K562 (cell line): ENCODE measurements around the gene MYADML2. TPM values are rescaled to one million over a fixed set of nuclear protein-coding genes. Genes with fewer than 3 reads are reported as not detected.

Source experiments
- ATAC-seq: fragments of 200-7000 bp; cut with Tn5 transposase; 3 replicates; pipeline ENCODE4 v1.9.1; 2020; ENCODE audit warnings: moderate library complexity
- BruUV-seq: library from RNA; stranded (reverse); fragments of 400-500 nt; replicated peaks from 2 replicates; lab custom pipeline; 2021; lab: Mats Ljungman, UMichigan
- CTCF ChIA-PET: fragments of 300-600 bp; formaldehyde crosslinking; extraction: SDS; loops from one replicate; lab custom pipeline; 2021; ENCODE audit warnings: low intra/inter-chr PET ratio; lab: Yijun Ruan, JAX
- POLR2A ChIA-PET: fragments of 300-600, 350-650 bp; sonication (Branson Sonifier 250); formaldehyde crosslinking; extraction: SDS; loops from one replicate; lab custom pipeline; 2021; ENCODE audit warnings: antibody characterized with exemption, inconsistent platforms; lab: Yijun Ruan, JAX
- DNase-seq, 4 experiments: peaks; one replicate each; pipeline versions ENCODE4 v3.0.0 to v3.0.0-alpha.2; 2011 to 2018; ENCODE audit warnings: low spot score in 3 of 4, mixed read lengths in 3 of 4; ENCODE audit errors: extremely low read depth in 1 of 4
- FAIRE-seq: peaks from 2 replicates; lab custom pipeline; 2011; peaks lifted over from hg19 to GRCh38; lab: Jason Lieb, UNC
- H2AFZ ChIP-seq: 2 replicates; pipeline ENCODE4 v1.6.0; 2011; ENCODE audit warnings: low read depth, low read length, control low read depth, inconsistent platforms
- H3K27ac ChIP-seq: fragments of 200-600 bp; 3 replicates; pipeline ENCODE4 v1.8.0; 2011; ENCODE audit warnings: low read depth, mild to moderate bottlenecking, control low read depth, inconsistent platforms, low read length, moderate library complexity, mixed read lengths; ENCODE audit errors: extremely low read depth
- H3K27me3 ChIP-seq, 2 experiments: fragments of 300-600 bp in 1 of 2; 2 replicates in 1 of 2; 3 replicates in 1 of 2; pipeline versions ENCODE4 v1.6.0 to v1.8.0; 2011; ENCODE audit warnings: inconsistent platforms in 2 of 2, low read length in 2 of 2, mild to moderate bottlenecking in 1 of 2, mixed read lengths in 1 of 2, moderate library complexity in 1 of 2; ENCODE audit not compliant: control insufficient read depth in 2 of 2, insufficient read depth in 2 of 2
- H3K36me3 ChIP-seq: fragments of 300-600 bp; 3 replicates; pipeline ENCODE4 v1.8.0; 2011; ENCODE audit warnings: mild to moderate bottlenecking, low read length, inconsistent platforms; ENCODE audit not compliant: control insufficient read depth, insufficient read depth
- H3K4me1 ChIP-seq, 2 experiments: fragments of 200-600 bp in 1 of 2; replicated peaks in 1 of 2; 2 replicates in 1 of 2; 3 replicates in 1 of 2; pipeline versions ENCODE4 v1.5.1 to v1.8.0; 2011; ENCODE audit warnings: inconsistent platforms in 2 of 2, low read length in 2 of 2, mild to moderate bottlenecking in 1 of 2, mixed read lengths in 1 of 2, moderate library complexity in 1 of 2; ENCODE audit not compliant: control insufficient read depth in 2 of 2, insufficient read depth in 2 of 2
- H3K4me2 ChIP-seq: 2 replicates; pipeline ENCODE4 v1.6.1; 2011; ENCODE audit warnings: low read length, control low read depth, inconsistent platforms, mixed read lengths; ENCODE audit not compliant: insufficient read depth
- H3K4me3 ChIP-seq: fragments of 200-600 bp; sonication (generic), shearing (Covaris generic); 2 replicates; pipeline ENCODE4 v1.5.1; 2016; ENCODE audit warnings: control low read depth, inconsistent platforms
- H3K79me2 ChIP-seq: fragments of 200-600 bp; 3 replicates; pipeline ENCODE4 v1.8.0; 2011; ENCODE audit warnings: low read length, inconsistent platforms; ENCODE audit not compliant: control insufficient read depth, insufficient read depth
- H3K9ac ChIP-seq, 2 experiments: 2 replicates each; pipeline versions ENCODE4 v1.6.0 to v1.6.1; 2011; ENCODE audit warnings: low read depth in 2 of 2, low read length in 2 of 2, control low read depth in 1 of 2, inconsistent platforms in 1 of 2, mild to moderate bottlenecking in 1 of 2, mixed read lengths in 1 of 2; ENCODE audit not compliant: insufficient read depth in 1 of 2
- H3K9me1 ChIP-seq: one replicate; pipeline ENCODE4 v1.6.0; 2011; ENCODE audit warnings: inconsistent platforms, mild to moderate bottlenecking, low read length, moderate library complexity; ENCODE audit not compliant: control insufficient read depth, insufficient read depth
- H3K9me3 ChIP-seq: replicated peaks from 2 replicates; pipeline ENCODE4 v1.5.1; 2011; ENCODE audit warnings: low read depth, low read length, inconsistent platforms; ENCODE audit not compliant: control insufficient read depth, insufficient read depth
- H4K20me1 ChIP-seq: replicated peaks from 2 replicates; pipeline ENCODE4 v1.6.1; 2011; ENCODE audit warnings: low read length, inconsistent platforms, mixed read lengths; ENCODE audit not compliant: control insufficient read depth, insufficient read depth
- ARID1B ChIP-seq: fragments of 450-650 bp; IDR thresholded peaks from 2 replicates; pipeline ENCODE4 v1.6.1; 2016; ENCODE audit warnings: antibody characterized with exemption, mild to moderate bottlenecking, inconsistent platforms
- ATF3 ChIP-seq, 2 experiments: fragments of 450-650 bp in 1 of 2; sonication (generic) in 1 of 2; formaldehyde crosslinking in 1 of 2; IDR thresholded peaks in 1 of 2; conservative IDR thresholded peaks in 1 of 2; 2 replicates each; pipeline versions ENCODE4 v1.6.1 to v1.8.1; 2016 to 2023; ENCODE audit warnings: mild to moderate bottlenecking in 2 of 2, moderate library complexity in 2 of 2, inconsistent platforms in 1 of 2, missing genetic modification reagents in 1 of 2
- CCAR2 ChIP-seq: fragments of 200-400 bp; formaldehyde crosslinking; IDR thresholded peaks from 2 replicates; pipeline ENCODE4 v1.6.1; 2017; ENCODE audit warnings: mild to moderate bottlenecking, low read depth, low read length
- FOSL1 ChIP-seq: fragments of 200-800 bp; sonication (Bioruptor generic); conservative IDR thresholded peaks from 2 replicates; pipeline ENCODE4 v1.6.1; 2016; ENCODE audit warnings: missing genetic modification characterization, missing compliant biosample characterization
- JUND ChIP-seq, 2 experiments: IDR thresholded peaks; 2 replicates in 1 of 2; 3 replicates in 1 of 2; pipeline ENCODE4 v1.6.1; 2011; ENCODE audit warnings: borderline replicate concordance in 2 of 2, low read depth in 2 of 2, low read length in 2 of 2, improper control_type of control experiment in 1 of 2, missing biosample characterization in 1 of 2, missing genetic modification characterization in 1 of 2, missing genetic modification reagents in 1 of 2
- MAFG ChIP-seq: fragments of 450-650 bp; conservative IDR thresholded peaks from 2 replicates; pipeline ENCODE4 v1.6.1; 2016; ENCODE audit warnings: missing genetic modification characterization, missing compliant biosample characterization
- POLR2G ChIP-seq: fragments of 200-400 bp; formaldehyde crosslinking; IDR thresholded peaks from 2 replicates; pipeline ENCODE4 v1.6.1; 2017; ENCODE audit warnings: low read depth, mild to moderate bottlenecking, antibody characterized with exemption, low read length, moderate library complexity
- RBM34 ChIP-seq: fragments of 200-400 bp; formaldehyde crosslinking; IDR thresholded peaks from 2 replicates; pipeline ENCODE4 v1.6.1; 2018; ENCODE audit warnings: low read length, borderline replicate concordance; ENCODE audit not compliant: insufficient read depth
- XRCC5 ChIP-seq: fragments of 200-400 bp; formaldehyde crosslinking; IDR thresholded peaks from 2 replicates; pipeline ENCODE4 v1.6.1; 2017; ENCODE audit warnings: low read depth, mild to moderate bottlenecking, low read length
- ZBTB33 ChIP-seq: sonication (generic); formaldehyde crosslinking; IDR thresholded peaks from 2 replicates; pipeline ENCODE4 v1.8.1; 2023; ENCODE audit warnings: mild to moderate bottlenecking, missing genetic modification reagents
- WGBS: fragments of 100-300 bp; shearing (Covaris generic); methylation state at CpG from one replicate; pipeline ENCODE4 v1.1.6; 2016; ENCODE audit warnings: low coverage, mixed read lengths; ENCODE audit not compliant: insufficient coverage; ENCODE audit errors: missing lambda C conversion rate; 5-methylcytosine and 5-hydroxymethylcytosine counted together
- in situ Hi-C: fragments of 300-500 bp; cut with MboI; formaldehyde crosslinking; loops from 4 replicates; pipeline ENCODE4 v1.15.0; 2018; ENCODE audit warnings: inconsistent platforms, mixed read lengths
- intact Hi-C: fragments of 100-400 bp; cut with micrococcal nuclease; formaldehyde crosslinking; loops from 2 replicates; pipeline ENCODE4 v1.14.2; 2022
- polyA plus RNA-seq, 8 experiments: library from polyadenylated mRNA; depleted of rRNA in 4 of 8; stranded (reverse) in 5 of 8; unstranded in 3 of 8; fragments of >200 nt; fragmentation: Nextera tagmentation in 2 of 8; fragmentation: Illumina TruSeq in 1 of 8; extraction: Ambion mirVana in 2 of 8; extraction: Trizol in 1 of 8; gene quantifications; 2 replicates each; pipeline versions ENCODE4 v1.2.1 to v1.2.3, GENCODE V29; 2011 to 2014; ENCODE audit warnings: inconsistent platforms in 1 of 8, missing spikeins in 1 of 8
- total RNA-seq, 7 experiments: library from RNA; depleted of rRNA in 6 of 7; stranded (reverse); fragments of >200 nt in 6 of 7; fragmentation: Illumina TruSeq in 2 of 7; extraction: Trizol in 2 of 7; gene quantifications; 2 replicates each; pipeline versions ENCODE4 v1.2.1 to v1.2.3, GENCODE V29; 2011 to 2021; ENCODE audit warnings: low replicate concordance in 1 of 7

The MYADML2 gene
- total and polyA plus RNA-seq, 9 of the 15 experiments (the other 6 are each of a cell fraction or from before 2014, with no cell fraction given): not detected

DNA sequence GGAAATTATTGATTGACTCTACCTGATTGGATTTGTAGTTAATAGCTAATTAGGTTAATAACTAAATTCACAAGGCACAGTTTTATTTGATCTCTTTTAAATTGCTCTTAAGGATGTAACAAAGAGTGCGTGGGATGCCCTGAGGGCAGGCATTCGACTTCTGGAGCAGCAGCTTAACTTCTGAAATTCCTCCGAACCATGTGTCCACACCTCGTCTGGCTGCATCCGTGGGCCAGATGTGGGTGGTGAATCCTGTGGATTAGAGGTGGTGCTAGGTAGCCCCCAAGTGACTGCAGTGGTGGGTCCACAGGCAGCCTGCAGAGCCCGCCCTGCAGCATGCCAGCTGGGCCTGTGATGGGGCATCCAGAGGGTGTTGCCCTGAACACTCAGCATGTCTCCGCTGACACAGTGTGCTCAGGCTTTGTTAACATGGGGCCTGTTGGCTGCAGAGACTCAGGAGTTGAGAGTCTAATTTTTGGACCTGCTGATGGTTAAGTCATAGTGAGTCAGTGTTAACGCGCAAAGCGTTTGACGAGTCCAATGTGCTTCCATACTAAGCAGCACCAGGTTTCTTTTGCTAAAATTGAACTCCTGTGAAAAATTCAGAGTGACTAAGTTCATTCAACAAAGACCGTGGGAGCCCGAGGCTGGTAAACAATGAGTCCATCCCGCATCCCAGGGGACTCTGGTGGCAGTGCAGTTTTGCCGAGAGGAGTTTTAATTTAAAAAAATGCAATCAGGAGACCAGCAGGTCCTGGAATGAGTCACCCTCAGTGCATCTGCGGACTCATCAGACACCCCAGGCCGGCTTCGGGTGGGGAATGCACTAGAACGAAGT lies 48.8 kb downstream of the MYADML2 start:
- H3K79me2 ChIP-seq: peaks cover 12% of the 10 kb centered on the region
- peak; percentile 37 for FAIRE-seq
- H4K20me1 ChIP-seq: peaks cover 9% of the 10 kb centered on the region; the same call in 1 of the 2 replicates
- intact Hi-C loops: no loop called here
- no TSS peak for BruUV-seq
- peaks cover 3% of the 10 kb centered on the region for H3K9me1 ChIP-seq
- POLR2A ChIA-PET: interaction anchor here (0.5 to 2.0 kb wide), 11 partner anchors 14 to 1205 kb away, joined by 3 to 10 read pairs (median 3); no protein-coding TSS in a partner anchor
- no peaks in the 10 kb centered on the region for H3K27me3 ChIP-seq
- H2AFZ ChIP-seq: no peak overlapping the region
- peaks cover 10 to 48% of the 10 kb centered on the region in 2 experiments for H3K4me1 ChIP-seq
- TF ChIP-seq CCAR2 (no peak), ZBTB33 (CRISPR knock-in tag) (peak; percentile 65), ARID1B (0 out of 2 replicates have a peak, but pooled peaks have one; percentile 21), FOSL1 (tag) (peak; percentile 89), POLR2G (0 out of 2 replicates have a peak, but pooled peaks have one; percentile 4), ATF3 (IDR thresholded peaks at IDR 0.05) (peak; percentile 72), ATF3 (CRISPR knock-in tag; conservative IDR thresholded peaks at IDR 0.05) (no peak), JUND (IDR thresholded peaks at IDR 0.05; ENCODE audit: borderline replicate concordance, low read depth, low read length) (peak; percentile 52; the same call in 1 of the 2 replicates), JUND (tag; IDR thresholded peaks at IDR 0.05; ENCODE audit: borderline replicate concordance, low read depth, low read length) (no peak), XRCC5 (no peak), RBM34 (no peak), MAFG (tag) (peak; percentile 31; the same call in 1 of the 2 replicates)
- TF ChIP-seq, all 486 proteins: peak for 7
- H3K36me3 ChIP-seq: peaks cover 66% of the 10 kb centered on the region; the same call in 2 of the 3 replicates
- in situ Hi-C loops: no loop called here
- DNase-seq (peak in 1 of 4 experiments; percentile 13), ATAC-seq (no peak)
- CTCF ChIA-PET: no interaction called here
- no peak overlapping the region for H3K4me2 ChIP-seq
- H3K27ac ChIP-seq: no peak overlapping the region
- 70% methylated on average over 19 of the region's 19 CpGs for WGBS
- H3K9me3 ChIP-seq: no peaks in the 10 kb centered on the region
- H3K4me3 ChIP-seq: no peak overlapping the region
- peak overlapping the region in 1 of 2 experiments; percentile 37; a peak in 2 of 4 replicates for H3K9ac ChIP-seq
